Measurements from ENCODE around the gene TRIM47. TPM values are rescaled to one million over a fixed set of nuclear protein-coding genes. Genes with fewer than 3 reads are reported as not detected.
A peak's percentile ranks its signal among the peaks of the same experiment; 100 is the strongest.

Gene TRIM47
- total and polyA plus RNA-seq, 2 of the 13 experiments (the other 11 are each of a cell fraction or from before 2014, with no cell fraction given): 33.5 to 82.0 TPM

- TF ChIP-seq PAXIP1 (CRISPR knock-in tag; conservative IDR thresholded peaks at IDR 0.05) (peak; percentile 83), MYPOP (CRISPR knock-in tag; IDR thresholded peaks at IDR 0.05) (peak; percentile 65), ZNF367 (CRISPR knock-in tag; IDR thresholded peaks at IDR 0.05; ENCODE audit: borderline replicate concordance) (no peak), TCF7 (IDR thresholded peaks at IDR 0.05; ENCODE audit: low read depth) (no peak), ZNF142 (CRISPR knock-in tag; IDR thresholded peaks at IDR 0.05) (no peak), KDM5A (IDR thresholded peaks at IDR 0.05; ENCODE audit: borderline replicate concordance, low read length) (peak; percentile 93), ARID3A (IDR thresholded peaks at IDR 0.05; ENCODE audit: low read depth, low read length) (peak; percentile 36; the same call in 1 of the 2 replicates), SIX4 (CRISPR knock-in tag; IDR thresholded peaks at IDR 0.05) (peak; percentile 60; the same call in 1 of the 2 replicates), EED (CRISPR knock-in tag; IDR thresholded peaks at IDR 0.05) (no peak; the same call in 1 of the 2 replicates), TBX2 (CRISPR knock-in tag; IDR thresholded peaks at IDR 0.05; ENCODE audit: borderline replicate concordance) (peak; percentile 91), ZC3H4 (CRISPR knock-in tag; IDR thresholded peaks at IDR 0.05; ENCODE audit: borderline replicate concordance) (no peak), ZFY (CRISPR knock-in tag; IDR thresholded peaks at IDR 0.05) (peak; percentile 89), SNRNP70 (IDR thresholded peaks at IDR 0.05; ENCODE audit: low read depth, low read length) (no peak), BCL3 (CRISPR knock-in tag; IDR thresholded peaks at IDR 0.05) (peak; percentile 85), ZNF614 (CRISPR knock-in tag; IDR thresholded peaks at IDR 0.05; ENCODE audit: borderline replicate concordance) (peak; percentile 8; the same call in 1 of the 2 replicates)
These were observed 22.9 kb downstream of the TRIM47 start, which contains the start of gene WBP2 (continued) for GRCh38 chr17:75855310-75856061.

All from HepG2 (cell line).